K562 (cell line): ENCODE measurements around the gene SNX3. TPM values are rescaled to one million over a fixed set of nuclear protein-coding genes. Genes with fewer than 3 reads are reported as not detected.
A peak's percentile ranks its signal among the peaks of the same experiment; 100 is the strongest.

ENCODE experiments used
- BRD4 ChIP-seq: fragments of 200-600 bp; sonication (generic); IDR thresholded peaks from 2 replicates; pipeline ENCODE4 v1.6.1; 2017; ENCODE audit warnings: inconsistent platforms
- MAZ ChIP-seq, 2 experiments: fragments of 450-650 bp in 1 of 2; sonication (generic) in 1 of 2; formaldehyde crosslinking; IDR thresholded peaks in 1 of 2; conservative IDR thresholded peaks in 1 of 2; 2 replicates each; pipeline versions ENCODE4 v1.4.0 to v1.5.0; 2020; ENCODE audit warnings: mild to moderate bottlenecking in 1 of 2, missing genetic modification reagents in 1 of 2
- MTF1 ChIP-seq: fragments of 250-450 bp; sonication (Bioruptor Pico); IDR thresholded peaks from 2 replicates; pipeline ENCODE4 v1.9.0; 2021; ENCODE audit warnings: moderate library complexity, mild to moderate bottlenecking, inconsistent platforms, borderline replicate concordance
- PYGO2 ChIP-seq: fragments of 450-650 bp; IDR thresholded peaks from 2 replicates; pipeline ENCODE4 v1.6.1; 2016; ENCODE audit warnings: mild to moderate bottlenecking, missing genetic modification characterization, moderate library complexity, missing compliant biosample characterization
- TCF7L2 ChIP-seq: fragments of 150-350 bp; IDR thresholded peaks from 2 replicates; pipeline ENCODE4 v1.6.1; 2016; ENCODE audit warnings: low read depth, mild to moderate bottlenecking, low read length, moderate library complexity
- TEAD1 ChIP-seq, 2 experiments: fragments of 450-650 bp in 1 of 2; sonication (generic) in 1 of 2; formaldehyde crosslinking; IDR thresholded peaks; 2 replicates each; pipeline versions ENCODE4 v1.4.0 to v1.8.0; 2020 to 2022; ENCODE audit warnings: mild to moderate bottlenecking in 2 of 2, missing genetic modification reagents in 1 of 2
- ZFP30 ChIP-seq: fragments of 250-450 bp; sonication (Bioruptor Pico); IDR thresholded peaks from 2 replicates; pipeline ENCODE4 v1.8.0; 2022; ENCODE audit warnings: moderate library complexity, mild to moderate bottlenecking, inconsistent platforms, borderline replicate concordance
- ZKSCAN3 ChIP-seq: fragments of 250-450 bp; sonication (Bioruptor Pico); IDR thresholded peaks from 2 replicates; pipeline ENCODE4 v1.4.0; 2020
- ZSCAN32 ChIP-seq: fragments of 450-650 bp; formaldehyde crosslinking; IDR thresholded peaks from 2 replicates; pipeline ENCODE4 v1.4.0; 2020; ENCODE audit warnings: mild to moderate bottlenecking, moderate library complexity
- polyA plus RNA-seq, 8 experiments: library from polyadenylated mRNA; depleted of rRNA in 4 of 8; stranded (reverse) in 5 of 8; unstranded in 3 of 8; fragments of >200 nt; fragmentation: Nextera tagmentation in 2 of 8; fragmentation: Illumina TruSeq in 1 of 8; extraction: Ambion mirVana in 2 of 8; extraction: Trizol in 1 of 8; gene quantifications; 2 replicates each; pipeline versions ENCODE4 v1.2.1 to v1.2.3, GENCODE V29; 2011 to 2014; ENCODE audit warnings: inconsistent platforms in 1 of 8, missing spikeins in 1 of 8
- total RNA-seq, 7 experiments: library from RNA; depleted of rRNA in 6 of 7; stranded (reverse); fragments of >200 nt in 6 of 7; fragmentation: Illumina TruSeq in 2 of 7; extraction: Trizol in 2 of 7; gene quantifications; 2 replicates each; pipeline versions ENCODE4 v1.2.1 to v1.2.3, GENCODE V29; 2011 to 2021; ENCODE audit warnings: low replicate concordance in 1 of 7
- TF ChIP-seq, protein P1 (sequence below), 2 experiments: fragments of 450-650 bp; formaldehyde crosslinking in 1 of 2; IDR thresholded peaks; 2 replicates each; pipeline versions ENCODE4 v1.4.0 to v1.6.1; 2014 to 2020; ENCODE audit warnings: mild to moderate bottlenecking in 2 of 2, borderline replicate concordance in 1 of 2, low read depth in 1 of 2
- TF ChIP-seq, protein P2 (sequence below): fragments of 250-450 bp; sonication (Bioruptor Pico); IDR thresholded peaks from 2 replicates; pipeline ENCODE4 v1.4.0; 2020
- TF ChIP-seq, protein P3 (sequence below): sonication (generic); formaldehyde crosslinking; IDR thresholded peaks from 2 replicates; pipeline ENCODE4 v1.8.1; 2023; ENCODE audit warnings: mild to moderate bottlenecking, missing genetic modification reagents

The SNX3 gene
- total and polyA plus RNA-seq, 9 of the 15 experiments (the other 6 are each of a cell fraction or from before 2014, with no cell fraction given) = 48.9 to 410 (median 159) TPM

DNA sequence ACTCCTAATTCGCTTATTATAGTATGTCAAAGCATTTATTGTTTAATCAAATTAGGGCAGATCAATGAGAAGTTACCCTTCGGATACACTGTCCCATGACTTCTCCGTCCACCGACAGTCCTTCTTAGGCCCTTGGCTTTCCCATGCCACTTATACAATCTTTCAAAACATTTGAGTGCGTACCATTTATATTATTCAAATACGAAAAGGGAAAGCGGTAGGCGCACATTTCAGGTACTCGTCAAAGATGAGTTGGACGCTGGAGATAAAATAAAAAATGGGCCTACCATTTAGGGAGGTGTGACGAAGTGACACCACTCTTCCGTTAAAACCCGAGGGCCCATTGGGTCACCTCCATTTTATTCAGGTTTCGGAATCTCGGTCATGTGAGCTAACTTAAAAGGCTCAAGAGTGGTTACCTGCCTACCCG, 33.5 kb upstream of the SNX3 start (continued):
- TF ChIP-seq ZSCAN32 (CRISPR knock-in tag) = no peak
- TF ChIP-seq PYGO2 (tag) = no peak
- no peak for TF ChIP-seq ZKSCAN3 (CRISPR knock-in tag)
- no peak for TF ChIP-seq TCF7L2
- TF ChIP-seq, protein P1, sequence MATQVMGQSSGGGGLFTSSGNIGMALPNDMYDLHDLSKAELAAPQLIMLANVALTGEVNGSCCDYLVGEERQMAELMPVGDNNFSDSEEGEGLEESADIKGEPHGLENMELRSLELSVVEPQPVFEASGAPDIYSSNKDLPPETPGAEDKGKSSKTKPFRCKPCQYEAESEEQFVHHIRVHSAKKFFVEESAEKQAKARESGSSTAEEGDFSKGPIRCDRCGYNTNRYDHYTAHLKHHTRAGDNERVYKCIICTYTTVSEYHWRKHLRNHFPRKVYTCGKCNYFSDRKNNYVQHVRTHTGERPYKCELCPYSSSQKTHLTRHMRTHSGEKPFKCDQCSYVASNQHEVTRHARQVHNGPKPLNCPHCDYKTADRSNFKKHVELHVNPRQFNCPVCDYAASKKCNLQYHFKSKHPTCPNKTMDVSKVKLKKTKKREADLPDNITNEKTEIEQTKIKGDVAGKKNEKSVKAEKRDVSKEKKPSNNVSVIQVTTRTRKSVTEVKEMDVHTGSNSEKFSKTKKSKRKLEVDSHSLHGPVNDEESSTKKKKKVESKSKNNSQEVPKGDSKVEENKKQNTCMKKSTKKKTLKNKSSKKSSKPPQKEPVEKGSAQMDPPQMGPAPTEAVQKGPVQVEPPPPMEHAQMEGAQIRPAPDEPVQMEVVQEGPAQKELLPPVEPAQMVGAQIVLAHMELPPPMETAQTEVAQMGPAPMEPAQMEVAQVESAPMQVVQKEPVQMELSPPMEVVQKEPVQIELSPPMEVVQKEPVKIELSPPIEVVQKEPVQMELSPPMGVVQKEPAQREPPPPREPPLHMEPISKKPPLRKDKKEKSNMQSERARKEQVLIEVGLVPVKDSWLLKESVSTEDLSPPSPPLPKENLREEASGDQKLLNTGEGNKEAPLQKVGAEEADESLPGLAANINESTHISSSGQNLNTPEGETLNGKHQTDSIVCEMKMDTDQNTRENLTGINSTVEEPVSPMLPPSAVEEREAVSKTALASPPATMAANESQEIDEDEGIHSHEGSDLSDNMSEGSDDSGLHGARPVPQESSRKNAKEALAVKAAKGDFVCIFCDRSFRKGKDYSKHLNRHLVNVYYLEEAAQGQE (IDR thresholded peaks at IDR 0.05; ENCODE audit: borderline replicate concordance) = no peak
- TF ChIP-seq, protein P1 (CRISPR knock-in tag; IDR thresholded peaks at IDR 0.05; ENCODE audit: low read depth) = no peak
- no peak for TF ChIP-seq MAZ (CRISPR knock-in tag; conservative IDR thresholded peaks at IDR 0.05 in 1 of 2, IDR thresholded peaks at IDR 0.05 in 1 of 2)
- no peak for TF ChIP-seq MTF1 (CRISPR knock-in tag)
- peak in 1 of 2 experiments; percentile 34; a peak in 1 of 4 replicates for TF ChIP-seq TEAD1 (CRISPR knock-in tag; IDR thresholded peaks at IDR 0.05)
- TF ChIP-seq, protein P2, sequence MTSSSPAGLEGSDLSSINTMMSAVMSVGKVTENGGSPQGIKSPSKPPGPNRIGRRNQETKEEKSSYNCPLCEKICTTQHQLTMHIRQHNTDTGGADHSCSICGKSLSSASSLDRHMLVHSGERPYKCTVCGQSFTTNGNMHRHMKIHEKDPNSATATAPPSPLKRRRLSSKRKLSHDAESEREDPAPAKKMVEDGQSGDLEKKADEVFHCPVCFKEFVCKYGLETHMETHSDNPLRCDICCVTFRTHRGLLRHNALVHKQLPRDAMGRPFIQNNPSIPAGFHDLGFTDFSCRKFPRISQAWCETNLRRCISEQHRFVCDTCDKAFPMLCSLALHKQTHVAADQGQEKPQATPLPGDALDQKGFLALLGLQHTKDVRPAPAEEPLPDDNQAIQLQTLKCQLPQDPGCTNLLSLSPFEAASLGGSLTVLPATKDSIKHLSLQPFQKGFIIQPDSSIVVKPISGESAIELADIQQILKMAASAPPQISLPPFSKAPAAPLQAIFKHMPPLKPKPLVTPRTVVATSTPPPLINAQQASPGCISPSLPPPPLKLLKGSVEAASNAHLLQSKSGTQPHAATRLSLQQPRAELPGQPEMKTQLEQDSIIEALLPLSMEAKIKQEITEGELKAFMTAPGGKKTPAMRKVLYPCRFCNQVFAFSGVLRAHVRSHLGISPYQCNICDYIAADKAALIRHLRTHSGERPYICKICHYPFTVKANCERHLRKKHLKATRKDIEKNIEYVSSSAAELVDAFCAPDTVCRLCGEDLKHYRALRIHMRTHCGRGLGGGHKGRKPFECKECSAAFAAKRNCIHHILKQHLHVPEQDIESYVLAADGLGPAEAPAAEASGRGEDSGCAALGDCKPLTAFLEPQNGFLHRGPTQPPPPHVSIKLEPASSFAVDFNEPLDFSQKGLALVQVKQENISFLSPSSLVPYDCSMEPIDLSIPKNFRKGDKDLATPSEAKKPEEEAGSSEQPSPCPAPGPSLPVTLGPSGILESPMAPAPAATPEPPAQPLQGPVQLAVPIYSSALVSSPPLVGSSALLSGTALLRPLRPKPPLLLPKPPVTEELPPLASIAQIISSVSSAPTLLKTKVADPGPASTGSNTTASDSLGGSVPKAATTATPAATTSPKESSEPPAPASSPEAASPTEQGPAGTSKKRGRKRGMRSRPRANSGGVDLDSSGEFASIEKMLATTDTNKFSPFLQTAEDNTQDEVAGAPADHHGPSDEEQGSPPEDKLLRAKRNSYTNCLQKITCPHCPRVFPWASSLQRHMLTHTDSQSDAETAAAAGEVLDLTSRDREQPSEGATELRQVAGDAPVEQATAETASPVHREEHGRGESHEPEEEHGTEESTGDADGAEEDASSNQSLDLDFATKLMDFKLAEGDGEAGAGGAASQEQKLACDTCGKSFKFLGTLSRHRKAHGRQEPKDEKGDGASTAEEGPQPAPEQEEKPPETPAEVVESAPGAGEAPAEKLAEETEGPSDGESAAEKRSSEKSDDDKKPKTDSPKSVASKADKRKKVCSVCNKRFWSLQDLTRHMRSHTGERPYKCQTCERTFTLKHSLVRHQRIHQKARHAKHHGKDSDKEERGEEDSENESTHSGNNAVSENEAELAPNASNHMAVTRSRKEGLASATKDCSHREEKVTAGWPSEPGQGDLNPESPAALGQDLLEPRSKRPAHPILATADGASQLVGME = no peak
- TF ChIP-seq, protein P3, sequence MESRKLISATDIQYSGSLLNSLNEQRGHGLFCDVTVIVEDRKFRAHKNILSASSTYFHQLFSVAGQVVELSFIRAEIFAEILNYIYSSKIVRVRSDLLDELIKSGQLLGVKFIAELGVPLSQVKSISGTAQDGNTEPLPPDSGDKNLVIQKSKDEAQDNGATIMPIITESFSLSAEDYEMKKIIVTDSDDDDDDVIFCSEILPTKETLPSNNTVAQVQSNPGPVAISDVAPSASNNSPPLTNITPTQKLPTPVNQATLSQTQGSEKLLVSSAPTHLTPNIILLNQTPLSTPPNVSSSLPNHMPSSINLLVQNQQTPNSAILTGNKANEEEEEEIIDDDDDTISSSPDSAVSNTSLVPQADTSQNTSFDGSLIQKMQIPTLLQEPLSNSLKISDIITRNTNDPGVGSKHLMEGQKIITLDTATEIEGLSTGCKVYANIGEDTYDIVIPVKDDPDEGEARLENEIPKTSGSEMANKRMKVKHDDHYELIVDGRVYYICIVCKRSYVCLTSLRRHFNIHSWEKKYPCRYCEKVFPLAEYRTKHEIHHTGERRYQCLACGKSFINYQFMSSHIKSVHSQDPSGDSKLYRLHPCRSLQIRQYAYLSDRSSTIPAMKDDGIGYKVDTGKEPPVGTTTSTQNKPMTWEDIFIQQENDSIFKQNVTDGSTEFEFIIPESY (CRISPR knock-in tag) = 0 out of 2 replicates have a peak, but pooled peaks have one; percentile 3
- no peak for TF ChIP-seq ZFP30 (CRISPR knock-in tag)
- no peak; the same call in 1 of the 2 replicates for TF ChIP-seq BRD4
